Lower leg skin (tissue), 4 donors: ENCODE results near the gene ARHGAP15. TPM values are rescaled to one million over a fixed set of nuclear protein-coding genes. Genes with fewer than 3 reads are reported as not detected.

Experiments
- DNase-seq, 2 donors: peaks; one replicate each; pipeline ENCODE4 v3.0.0-alpha.2; 2019; ENCODE audit warnings: low spot score in 2 of 2
- H3K4me3 ChIP-seq: fragments of 200-600 bp; sonication (generic); 2 replicates; pipeline ENCODE4 v1.5.1; 2017; ENCODE audit warnings: mild to moderate bottlenecking, low read depth; ENCODE audit not compliant: poor library complexity, severe bottlenecking
- POLR2A ChIP-seq, 2 donors: fragments of 450-650 bp; IDR thresholded peaks; one replicate each; pipeline ENCODE4 v1.6.1; 2016 to 2017; ENCODE audit warnings: antibody characterized with exemption in 2 of 2, mild to moderate bottlenecking in 1 of 2, moderate library complexity in 1 of 2
- WGBS, 2 donors: methylation state at CpG; one replicate each; pipeline ENCODE4 v1.1.5; 2018; 5-methylcytosine and 5-hydroxymethylcytosine counted together
- intact Hi-C: fragments of 100-400 bp; cut with DNase I; formaldehyde crosslinking; loops from one replicate; pipeline ENCODE4 v1.15.0; 2023; ENCODE audit warnings: low total_unique reads
- total RNA-seq, 4 donors: library from RNA; depleted of rRNA; stranded (reverse); fragments of >200 nt; gene quantifications; one replicate each; pipeline ENCODE4 v1.1.0, GENCODE V29; 2016
- TF ChIP-seq, protein P1 (sequence below), 3 donors: fragments of 450-650 bp; IDR thresholded peaks; one replicate each; pipeline ENCODE4 v1.5.1; 2016; ENCODE audit warnings: antibody characterized with exemption in 3 of 3, mild to moderate bottlenecking in 3 of 3, moderate library complexity in 2 of 3

The ARHGAP15 gene
- total RNA-seq, 4 donors from 2014 or later, result 1.1 to 4.6 (median 2.4) TPM

DNA sequence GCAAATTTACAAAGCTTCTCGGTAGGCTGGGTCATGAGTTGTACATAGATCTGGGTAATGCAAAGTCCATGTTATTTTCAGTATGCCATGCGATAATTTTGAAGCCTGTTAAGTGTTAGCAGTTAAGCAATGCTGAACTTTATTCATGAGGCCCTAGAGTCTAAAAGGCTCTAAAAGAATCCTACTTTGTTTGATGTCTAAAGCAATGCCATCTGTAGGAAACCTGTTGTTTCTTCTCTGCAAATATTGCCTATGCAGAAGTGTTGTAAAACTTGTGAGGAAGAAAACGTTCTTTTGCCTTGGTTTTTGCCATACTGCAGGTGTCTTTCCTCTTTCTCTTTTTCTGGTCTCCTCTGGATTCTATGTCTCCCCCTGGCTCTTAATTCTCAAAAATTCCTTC is 9.1 kb downstream of the ARHGAP15 start:
- DNase-seq, result no peak
- WGBS, 2 donors, result 64 to 65% methylated on average over 3 of the region's 3 CpGs
- TF ChIP-seq, protein P1, sequence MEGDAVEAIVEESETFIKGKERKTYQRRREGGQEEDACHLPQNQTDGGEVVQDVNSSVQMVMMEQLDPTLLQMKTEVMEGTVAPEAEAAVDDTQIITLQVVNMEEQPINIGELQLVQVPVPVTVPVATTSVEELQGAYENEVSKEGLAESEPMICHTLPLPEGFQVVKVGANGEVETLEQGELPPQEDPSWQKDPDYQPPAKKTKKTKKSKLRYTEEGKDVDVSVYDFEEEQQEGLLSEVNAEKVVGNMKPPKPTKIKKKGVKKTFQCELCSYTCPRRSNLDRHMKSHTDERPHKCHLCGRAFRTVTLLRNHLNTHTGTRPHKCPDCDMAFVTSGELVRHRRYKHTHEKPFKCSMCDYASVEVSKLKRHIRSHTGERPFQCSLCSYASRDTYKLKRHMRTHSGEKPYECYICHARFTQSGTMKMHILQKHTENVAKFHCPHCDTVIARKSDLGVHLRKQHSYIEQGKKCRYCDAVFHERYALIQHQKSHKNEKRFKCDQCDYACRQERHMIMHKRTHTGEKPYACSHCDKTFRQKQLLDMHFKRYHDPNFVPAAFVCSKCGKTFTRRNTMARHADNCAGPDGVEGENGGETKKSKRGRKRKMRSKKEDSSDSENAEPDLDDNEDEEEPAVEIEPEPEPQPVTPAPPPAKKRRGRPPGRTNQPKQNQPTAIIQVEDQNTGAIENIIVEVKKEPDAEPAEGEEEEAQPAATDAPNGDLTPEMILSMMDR (IDR thresholded peaks at IDR 0.05), result no peak
- TF ChIP-seq POLR2A (IDR thresholded peaks at IDR 0.05), result no peak
- no peak overlapping the region for H3K4me3 ChIP-seq
- intact Hi-C loops, result no loop called here

GRCh38 chr2:143139835-143140393 is 10.7 kb downstream of the ARHGAP15 start:
- intact Hi-C loops, result no loop called here
- DNase-seq, result no peak
- 85 to 87% methylated on average over 2 of the region's 2 CpGs for WGBS, 2 donors
- no peak for TF ChIP-seq POLR2A (IDR thresholded peaks at IDR 0.05)
- TF ChIP-seq, protein P1 (IDR thresholded peaks at IDR 0.05), result no peak
- H3K4me3 ChIP-seq, result no peak overlapping the region

GRCh38 chr2:143140864-143141661 is 11.8 kb downstream of the ARHGAP15 start:
- DNase-seq, result no peak
- intact Hi-C loops, result no loop called here
- TF ChIP-seq, protein P1 (IDR thresholded peaks at IDR 0.05), result no peak
- no peak for TF ChIP-seq POLR2A (IDR thresholded peaks at IDR 0.05)
- WGBS, 2 donors, result 47 to 51% methylated on average over 1 of the region's 1 CpG
- H3K4me3 ChIP-seq, result no peak overlapping the region

DNA sequence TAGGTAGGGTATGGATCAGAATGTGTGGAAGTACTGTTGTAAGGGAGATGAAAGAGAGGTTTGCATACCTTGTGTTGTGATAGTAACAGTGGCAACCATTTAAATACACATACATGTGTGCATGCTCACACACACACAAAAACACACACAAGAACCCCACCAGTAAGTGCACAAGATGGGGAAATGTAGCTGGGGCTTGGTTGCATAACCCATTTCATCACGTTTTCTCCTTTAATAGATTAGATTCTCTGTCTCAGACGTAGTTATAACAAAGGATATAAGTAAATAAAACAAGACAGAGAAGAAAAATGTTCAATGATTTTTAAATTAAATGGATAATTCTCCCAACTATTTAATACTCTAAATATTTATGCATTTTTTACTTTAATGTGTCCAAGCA is 13.4 kb downstream of the ARHGAP15 start:
- TF ChIP-seq POLR2A (IDR thresholded peaks at IDR 0.05), result no peak
- TF ChIP-seq, protein P1 (IDR thresholded peaks at IDR 0.05), result no peak
- 67 to 68% methylated on average over 2 of the region's 2 CpGs for WGBS, 2 donors
- no peak overlapping the region for H3K4me3 ChIP-seq
- DNase-seq, result no peak
- intact Hi-C loops, result no loop called here

DNA sequence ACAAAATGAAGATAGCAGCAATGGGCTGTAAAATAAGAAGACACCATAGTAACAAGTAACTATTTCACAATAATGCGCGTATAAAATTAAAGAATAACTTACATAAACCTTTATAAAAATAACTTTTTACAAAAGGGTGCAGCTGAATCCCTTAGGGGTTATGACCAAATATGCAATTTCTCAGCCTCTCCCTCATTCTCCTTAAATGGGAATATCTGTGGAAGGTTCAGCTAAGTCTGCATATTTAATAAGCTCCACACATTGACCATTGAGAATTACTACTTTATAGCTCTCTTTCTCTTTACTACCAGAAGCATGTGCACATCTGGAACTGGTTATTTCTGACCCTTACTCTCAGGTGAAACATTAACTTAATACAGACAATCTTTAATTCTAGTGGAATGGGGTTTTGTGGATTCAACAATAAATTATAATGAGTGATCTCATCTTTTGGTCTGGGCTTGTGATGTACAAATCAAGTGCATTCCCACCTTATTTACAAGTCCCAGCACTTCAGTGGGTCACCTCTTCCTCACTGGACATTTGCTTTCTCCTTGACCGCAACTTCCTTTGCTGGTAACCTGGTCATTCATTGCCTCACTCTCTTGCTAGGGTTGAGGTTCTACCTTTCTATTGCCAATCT is 15.7 kb downstream of the ARHGAP15 start:
- intact Hi-C loops, result no loop called here
- H3K4me3 ChIP-seq, result no peak overlapping the region
- WGBS, 2 donors, result 92 to 98% methylated on average over 3 of the region's 3 CpGs
- TF ChIP-seq, protein P1 (IDR thresholded peaks at IDR 0.05), result no peak
- TF ChIP-seq POLR2A (IDR thresholded peaks at IDR 0.05), result no peak
- DNase-seq, result no peak
